GM18867 (cell line): Measurements from ENCODE around the gene SLC46A1.

Source experiments
- ATAC-seq: cut with Tn5 transposase; IDR thresholded peaks from one replicate; pipeline ENCODE4 v1.9.1; 2021; ENCODE audit warnings: mild to moderate bottlenecking, moderate library complexity; ENCODE audit not compliant: unreplicated experiment

SLC46A1 gene

GRCh38 chr17:28404812-28405570 is 1.0 kb downstream of the SLC46A1 start:
- ATAC-seq: no peak

- no peak for ATAC-seq
Measured at GRCh38 chr17:28404461-28404811, 1.6 kb downstream of the SLC46A1 start.

GRCh38 chr17:28404007-28404406 is 2.0 kb downstream of the SLC46A1 start:
- no peak for ATAC-seq

GRCh38 chr17:28402844-28403243 is 3.2 kb downstream of the SLC46A1 start:
- ATAC-seq: no peak

- no peak for ATAC-seq
Measured at GRCh38 chr17:28402224-28402630, 3.8 kb downstream of the SLC46A1 start.

GRCh38 chr17:28399808-28400207 is 6.2 kb downstream of the SLC46A1 start:
- no peak for ATAC-seq

- ATAC-seq: no peak
Measured at GRCh38 chr17:28398280-28398981, 7.6 kb downstream of the SLC46A1 start.

- ATAC-seq: no peak
Measured at GRCh38 chr17:28397687-28398279, 8.2 kb downstream of the SLC46A1 start.

GRCh38 chr17:28397275-28397674 is 8.7 kb downstream of the SLC46A1 start:
- no peak for ATAC-seq

- no peak for ATAC-seq
Measured at GRCh38 chr17:28396635-28397239, 9.3 kb downstream of the SLC46A1 start.

- no peak for ATAC-seq
Measured at GRCh38 chr17:28395968-28396367, 10.0 kb downstream of the SLC46A1 start.

- ATAC-seq: no peak
Measured at GRCh38 chr17:28395426-28395825, 10.6 kb downstream of the SLC46A1 start.

GRCh38 chr17:28394337-28395116 is 11.5 kb downstream of the SLC46A1 start:
- no peak for ATAC-seq

- ATAC-seq: no peak
Measured at GRCh38 chr17:28392491-28392890, 13.5 kb downstream of the SLC46A1 start.

GRCh38 chr17:28391401-28391800 is 14.6 kb downstream of the SLC46A1 start:
- no peak for ATAC-seq

GRCh38 chr17:28390984-28391383 is 15.0 kb downstream of the SLC46A1 start:
- ATAC-seq: no peak

- ATAC-seq: no peak
Measured at GRCh38 chr17:28390563-28390962, 15.4 kb downstream of the SLC46A1 start.

GRCh38 chr17:28390141-28390540 is 15.9 kb downstream of the SLC46A1 start:
- no peak for ATAC-seq

GRCh38 chr17:28388106-28388505 is 17.9 kb downstream of the SLC46A1 start:
- ATAC-seq: no peak

GRCh38 chr17:28386391-28386790 is 19.6 kb downstream of the SLC46A1 start:
- no peak for ATAC-seq

- ATAC-seq: no peak
Measured at GRCh38 chr17:28385406-28385805, 20.6 kb downstream of the SLC46A1 start.
